HL-60 (cell line): ENCODE results near the gene PRKAB1.
"Not testable (repeated sequence)": the region's sequence is repeated elsewhere in the genome, so short reads cannot be mapped to it uniquely, and the experiment has no call there.

Source experiments
- DNase-seq, 2 experiments: peaks; one replicate each; pipeline ENCODE4 v3.0.0-alpha.2; 2010 to 2020; ENCODE audit warnings: low read depth in 1 of 2, low spot score in 1 of 2
- H3K27ac ChIP-seq: fragments of 250-450 bp; sonication (Bioruptor Pico); replicated peaks from 2 replicates; pipeline ENCODE4 v1.5.1; 2020; ENCODE audit warnings: mild to moderate bottlenecking, moderate library complexity
- H3K27me3 ChIP-seq: fragments of 250-450 bp; sonication (Bioruptor Pico); 2 replicates; pipeline ENCODE4 v1.5.1; 2021; ENCODE audit warnings: mild to moderate bottlenecking, moderate library complexity; ENCODE audit not compliant: insufficient read depth, poor library complexity, severe bottlenecking
- H3K4me3 ChIP-seq: replicated peaks from 2 replicates; pipeline ENCODE4 v1.5.1; 2011; ENCODE audit warnings: mild to moderate bottlenecking, control low read depth, low read length; ENCODE audit not compliant: insufficient read depth
- GABPA ChIP-seq: IDR thresholded peaks from 2 replicates; pipeline ENCODE4 v1.6.1; 2012; ENCODE audit warnings: low read depth
- POLR2AphosphoS5 ChIP-seq: IDR thresholded peaks from 2 replicates; pipeline ENCODE4 v1.6.1; 2012; ENCODE audit warnings: low read depth
- SPI1 ChIP-seq: IDR thresholded peaks from 2 replicates; pipeline ENCODE4 v1.6.1; 2012; ENCODE audit warnings: low read depth, mild to moderate bottlenecking, borderline replicate concordance
- long read RNA-seq: library from polyadenylated mRNA; unstranded; transcript quantifications from one replicate; pipeline ENCODE4 v2.0.0, GENCODE V29; 2020
- TF ChIP-seq, protein P1 (sequence below): IDR thresholded peaks from one replicate; pipeline ENCODE4 v1.5.1; 2011; ENCODE audit warnings: low read length, control low read depth, inconsistent platforms; ENCODE audit not compliant: insufficient read depth
- TF ChIP-seq, protein P2 (sequence below): IDR thresholded peaks from 2 replicates; pipeline ENCODE4 v1.6.1; 2012; ENCODE audit warnings: low read depth; ENCODE audit not compliant: insufficient replicate concordance

PRKAB1 gene, protein sequence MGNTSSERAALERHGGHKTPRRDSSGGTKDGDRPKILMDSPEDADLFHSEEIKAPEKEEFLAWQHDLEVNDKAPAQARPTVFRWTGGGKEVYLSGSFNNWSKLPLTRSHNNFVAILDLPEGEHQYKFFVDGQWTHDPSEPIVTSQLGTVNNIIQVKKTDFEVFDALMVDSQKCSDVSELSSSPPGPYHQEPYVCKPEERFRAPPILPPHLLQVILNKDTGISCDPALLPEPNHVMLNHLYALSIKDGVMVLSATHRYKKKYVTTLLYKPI
- long read RNA-seq, transcript PRKAB1-206 (8 exons, 2,303 nt) = minor isoform, 16 of 295 reads
- long read RNA-seq, transcript PRKAB1-201 (7 exons, 2,610 nt) = major isoform, 253 of 295 reads
- long read RNA-seq, partial matches to known transcripts = 4 of 295 reads
- long read RNA-seq, other reads (novel, unspliced or antisense) = 22 of 295 reads

DNA sequence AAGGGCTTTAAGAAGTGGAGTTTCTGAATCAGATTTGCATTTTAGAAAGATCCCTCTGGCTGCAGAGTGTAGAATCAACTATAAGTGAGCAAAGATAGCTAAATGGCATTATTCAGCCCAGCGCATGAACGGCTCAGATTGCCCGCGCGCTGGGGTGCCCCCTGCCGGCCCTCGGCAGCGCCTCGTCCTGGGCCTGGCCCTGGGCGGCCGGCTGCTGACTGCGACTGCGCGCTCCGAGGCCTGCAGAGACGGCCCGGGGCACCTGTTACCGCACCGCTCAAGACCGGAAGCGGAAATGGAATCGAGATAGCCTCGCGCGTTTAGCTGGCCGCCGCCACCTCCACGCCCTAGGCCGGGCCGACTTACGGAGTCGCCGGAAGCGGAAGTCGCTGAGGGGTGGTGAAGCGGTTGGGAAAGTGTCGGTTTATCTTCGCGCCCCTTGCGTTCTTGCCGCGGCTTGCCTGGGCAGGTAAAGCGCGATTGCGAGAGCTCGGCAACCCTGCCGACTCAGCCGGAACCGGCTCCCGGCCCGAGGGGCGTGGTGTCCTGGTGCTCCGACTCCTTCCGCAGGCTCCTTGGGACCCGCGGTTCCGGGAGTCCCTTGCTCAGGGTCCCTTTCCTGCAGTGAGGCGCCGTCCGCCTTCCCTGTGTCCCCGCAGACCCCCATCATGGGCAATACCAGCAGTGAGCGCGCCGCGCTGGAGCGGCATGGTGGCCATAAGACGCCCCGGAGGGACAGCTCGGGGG is at the start of gene PRKAB1:
TSS of gene PRKAB1 (plus strand) at position 557 of the 747 bp plus-strand sequence. CDS start at position 669, 112 bp downstream.
- TF ChIP-seq, protein P1, sequence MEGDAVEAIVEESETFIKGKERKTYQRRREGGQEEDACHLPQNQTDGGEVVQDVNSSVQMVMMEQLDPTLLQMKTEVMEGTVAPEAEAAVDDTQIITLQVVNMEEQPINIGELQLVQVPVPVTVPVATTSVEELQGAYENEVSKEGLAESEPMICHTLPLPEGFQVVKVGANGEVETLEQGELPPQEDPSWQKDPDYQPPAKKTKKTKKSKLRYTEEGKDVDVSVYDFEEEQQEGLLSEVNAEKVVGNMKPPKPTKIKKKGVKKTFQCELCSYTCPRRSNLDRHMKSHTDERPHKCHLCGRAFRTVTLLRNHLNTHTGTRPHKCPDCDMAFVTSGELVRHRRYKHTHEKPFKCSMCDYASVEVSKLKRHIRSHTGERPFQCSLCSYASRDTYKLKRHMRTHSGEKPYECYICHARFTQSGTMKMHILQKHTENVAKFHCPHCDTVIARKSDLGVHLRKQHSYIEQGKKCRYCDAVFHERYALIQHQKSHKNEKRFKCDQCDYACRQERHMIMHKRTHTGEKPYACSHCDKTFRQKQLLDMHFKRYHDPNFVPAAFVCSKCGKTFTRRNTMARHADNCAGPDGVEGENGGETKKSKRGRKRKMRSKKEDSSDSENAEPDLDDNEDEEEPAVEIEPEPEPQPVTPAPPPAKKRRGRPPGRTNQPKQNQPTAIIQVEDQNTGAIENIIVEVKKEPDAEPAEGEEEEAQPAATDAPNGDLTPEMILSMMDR = peak; percentile 83
- TF ChIP-seq, protein P2, sequence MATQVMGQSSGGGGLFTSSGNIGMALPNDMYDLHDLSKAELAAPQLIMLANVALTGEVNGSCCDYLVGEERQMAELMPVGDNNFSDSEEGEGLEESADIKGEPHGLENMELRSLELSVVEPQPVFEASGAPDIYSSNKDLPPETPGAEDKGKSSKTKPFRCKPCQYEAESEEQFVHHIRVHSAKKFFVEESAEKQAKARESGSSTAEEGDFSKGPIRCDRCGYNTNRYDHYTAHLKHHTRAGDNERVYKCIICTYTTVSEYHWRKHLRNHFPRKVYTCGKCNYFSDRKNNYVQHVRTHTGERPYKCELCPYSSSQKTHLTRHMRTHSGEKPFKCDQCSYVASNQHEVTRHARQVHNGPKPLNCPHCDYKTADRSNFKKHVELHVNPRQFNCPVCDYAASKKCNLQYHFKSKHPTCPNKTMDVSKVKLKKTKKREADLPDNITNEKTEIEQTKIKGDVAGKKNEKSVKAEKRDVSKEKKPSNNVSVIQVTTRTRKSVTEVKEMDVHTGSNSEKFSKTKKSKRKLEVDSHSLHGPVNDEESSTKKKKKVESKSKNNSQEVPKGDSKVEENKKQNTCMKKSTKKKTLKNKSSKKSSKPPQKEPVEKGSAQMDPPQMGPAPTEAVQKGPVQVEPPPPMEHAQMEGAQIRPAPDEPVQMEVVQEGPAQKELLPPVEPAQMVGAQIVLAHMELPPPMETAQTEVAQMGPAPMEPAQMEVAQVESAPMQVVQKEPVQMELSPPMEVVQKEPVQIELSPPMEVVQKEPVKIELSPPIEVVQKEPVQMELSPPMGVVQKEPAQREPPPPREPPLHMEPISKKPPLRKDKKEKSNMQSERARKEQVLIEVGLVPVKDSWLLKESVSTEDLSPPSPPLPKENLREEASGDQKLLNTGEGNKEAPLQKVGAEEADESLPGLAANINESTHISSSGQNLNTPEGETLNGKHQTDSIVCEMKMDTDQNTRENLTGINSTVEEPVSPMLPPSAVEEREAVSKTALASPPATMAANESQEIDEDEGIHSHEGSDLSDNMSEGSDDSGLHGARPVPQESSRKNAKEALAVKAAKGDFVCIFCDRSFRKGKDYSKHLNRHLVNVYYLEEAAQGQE = no peak
- TF ChIP-seq SPI1 = peak; percentile 44; the same call in 1 of the 2 replicates
- peak; percentile 97 for TF ChIP-seq GABPA
- peak; percentile 70; the same call in 1 of the 2 replicates for TF ChIP-seq POLR2AphosphoS5
- peak; percentile 96 to 98 for DNase-seq
- Histone ChIP-seq H3K27me3 (no peaks in the 10 kb centered on the region), H3K27ac (peak within 1 kb of the TSS; percentile 90), H3K4me3 (peak within 1 kb of the TSS; percentile 98)

DNA sequence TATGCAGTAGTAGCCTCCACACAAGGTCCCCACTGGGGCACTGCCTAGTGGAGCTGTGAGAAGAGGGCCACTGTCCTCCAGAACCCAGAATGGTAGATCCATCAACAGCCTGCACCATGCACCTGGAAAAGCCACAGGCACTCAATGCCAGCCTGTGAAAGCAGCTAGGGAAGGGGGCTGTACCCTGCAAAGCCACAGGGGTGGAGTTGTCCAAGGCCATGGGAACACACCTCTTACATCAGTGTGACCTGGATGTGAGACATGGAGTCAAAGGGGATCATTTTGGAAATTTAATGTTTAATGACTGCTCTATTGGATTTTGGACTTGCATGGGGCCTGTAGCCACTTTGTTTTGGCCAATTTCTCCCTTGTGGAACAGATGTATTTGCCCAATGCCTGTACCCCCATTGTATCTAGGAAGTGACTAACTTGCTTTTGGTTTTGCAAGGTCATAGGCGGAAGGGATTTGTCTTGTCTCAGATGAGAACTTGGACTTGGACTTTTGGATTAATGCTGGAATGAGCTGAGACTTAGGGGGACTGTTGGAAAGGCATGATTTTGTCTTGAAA is 49.5 kb upstream of the PRKAB1 start:
- not testable (repeated sequence) for H3K27me3 ChIP-seq, DNase-seq, H3K4me3 ChIP-seq, H3K27ac ChIP-seq

DNA sequence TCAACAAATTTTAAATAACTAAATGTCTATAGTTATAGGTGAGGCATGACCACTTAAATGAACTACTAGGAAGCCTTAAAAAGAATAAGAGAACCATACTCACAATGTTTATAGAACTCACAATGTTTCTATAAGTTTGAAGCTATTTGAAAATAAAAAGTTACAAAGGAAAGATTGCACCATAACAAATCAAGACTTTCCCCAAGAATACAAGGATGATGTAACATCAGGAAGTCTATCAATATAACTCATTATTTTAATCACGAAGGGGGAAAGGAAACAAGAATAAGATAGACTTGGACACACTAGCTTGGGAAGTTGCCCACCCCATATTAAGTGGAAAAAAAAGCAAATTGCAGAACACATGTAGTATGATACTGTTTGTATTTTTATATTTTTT is 47.4 kb upstream of the PRKAB1 start:
- no peak overlapping the region for H3K4me3 ChIP-seq
- H3K27ac ChIP-seq = no peak overlapping the region
- no peak for TF ChIP-seq GABPA
- DNase-seq = no peak
- no peaks in the 10 kb centered on the region for H3K27me3 ChIP-seq

DNA sequence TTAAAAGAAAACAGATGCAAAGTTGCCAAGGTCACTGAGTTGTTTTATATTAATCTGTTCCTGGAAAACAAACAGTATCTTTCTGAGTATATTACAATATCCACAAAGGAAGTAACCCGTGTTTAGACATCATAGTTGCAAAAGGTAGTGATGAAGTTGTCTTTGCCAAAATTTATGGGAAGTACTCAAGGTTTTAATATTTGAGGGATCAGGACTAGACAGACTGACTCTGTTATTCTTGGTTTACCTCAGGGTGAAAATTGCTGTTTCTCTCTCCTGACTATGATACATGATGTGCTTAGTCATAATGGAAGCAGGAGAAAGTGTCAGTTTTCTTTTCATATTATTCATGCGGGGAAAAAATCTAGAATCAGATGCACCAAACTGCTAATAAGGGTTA is 46.1 kb upstream of the PRKAB1 start:
- Histone ChIP-seq H3K4me3 (no peak overlapping the region), H3K27ac (no peak overlapping the region), H3K27me3 (no peaks in the 10 kb centered on the region)
- no peak for DNase-seq
- TF ChIP-seq GABPA = no peak
- TF ChIP-seq POLR2AphosphoS5 = no peak
- no peak for TF ChIP-seq SPI1
- TF ChIP-seq, protein P1 = no peak
- TF ChIP-seq, protein P2 = no peak
